HepG2 (cell line): ENCODE data around the gene SLC25A25. TPM values are rescaled to one million over a fixed set of nuclear protein-coding genes. Genes with fewer than 3 reads are reported as not detected.
A peak's percentile ranks its signal among the peaks of the same experiment; 100 is the strongest.

Experiments
- ATM ChIP-seq: fragments of 450-650 bp; IDR thresholded peaks from 2 replicates; pipeline ENCODE4 v1.7.1; 2017; ENCODE audit warnings: mild to moderate bottlenecking, borderline replicate concordance
- CENPBD1 ChIP-seq: sonication (generic); formaldehyde crosslinking; IDR thresholded peaks from 2 replicates; pipeline ENCODE4 v1.8.0; 2022; ENCODE audit warnings: missing genetic modification reagents, low read depth, mild to moderate bottlenecking, borderline replicate concordance
- GATAD1 ChIP-seq: IDR thresholded peaks from 2 replicates; pipeline ENCODE4 v1.6.1; 2016; ENCODE audit warnings: missing genetic modification reagents, missing compliant biosample characterization
- HCFC1 ChIP-seq: fragments of 150-350 bp; IDR thresholded peaks from 2 replicates; pipeline ENCODE4 v1.6.1; 2014; ENCODE audit warnings: low read depth, low read length
- HIC2 ChIP-seq: sonication (generic); formaldehyde crosslinking; IDR thresholded peaks from 2 replicates; pipeline ENCODE4 v1.9.0; 2022; ENCODE audit warnings: low read depth, missing genetic modification reagents
- HNRNPUL1 ChIP-seq: fragments of 200-400 bp; formaldehyde crosslinking; IDR thresholded peaks from 2 replicates; pipeline ENCODE4 v1.6.1; 2017; ENCODE audit warnings: low read depth, mild to moderate bottlenecking, low read length, moderate library complexity
- JUNB ChIP-seq: sonication (generic); formaldehyde crosslinking; IDR thresholded peaks from 2 replicates; pipeline ENCODE4 v1.8.0; 2022; ENCODE audit warnings: missing genetic modification reagents, mild to moderate bottlenecking, borderline replicate concordance
- KAT7 ChIP-seq: IDR thresholded peaks from 2 replicates; pipeline ENCODE4 v1.6.1; 2018; ENCODE audit warnings: borderline replicate concordance, missing compliant biosample characterization
- PAF1 ChIP-seq: IDR thresholded peaks from 2 replicates; pipeline ENCODE4 v1.6.1; 2016; ENCODE audit warnings: missing genetic modification reagents, missing compliant biosample characterization
- ZBED4 ChIP-seq: sonication (generic); formaldehyde crosslinking; IDR thresholded peaks from 2 replicates; pipeline ENCODE4 v1.4.0; 2020; ENCODE audit warnings: missing genetic modification reagents, borderline replicate concordance
- ZGPAT ChIP-seq: IDR thresholded peaks from 2 replicates; pipeline ENCODE4 v1.6.1; 2016; ENCODE audit warnings: mild to moderate bottlenecking
- ZNF160 ChIP-seq: sonication (generic); formaldehyde crosslinking; IDR thresholded peaks from 2 replicates; pipeline ENCODE4 v1.8.0; 2022; ENCODE audit warnings: mild to moderate bottlenecking, inconsistent platforms, missing genetic modification reagents
- ZNF205 ChIP-seq: IDR thresholded peaks from 2 replicates; pipeline ENCODE4 v1.6.1; 2018; ENCODE audit warnings: missing biosample characterization, missing genetic modification reagents
- ZNF235 ChIP-seq: sonication (generic); formaldehyde crosslinking; IDR thresholded peaks from 2 replicates; pipeline ENCODE4 v1.8.1; 2023; ENCODE audit warnings: mild to moderate bottlenecking, missing genetic modification reagents, borderline replicate concordance
- ZNF615 ChIP-seq: sonication (generic); formaldehyde crosslinking; IDR thresholded peaks from 2 replicates; pipeline ENCODE4 v1.5.0; 2020; ENCODE audit warnings: mild to moderate bottlenecking, missing genetic modification reagents, borderline replicate concordance
- ZNF710 ChIP-seq: sonication (generic); formaldehyde crosslinking; IDR thresholded peaks from 2 replicates; pipeline ENCODE4 v1.5.0; 2020; ENCODE audit warnings: mild to moderate bottlenecking, missing genetic modification reagents, borderline replicate concordance
- ZNF768 ChIP-seq: sonication (generic); formaldehyde crosslinking; IDR thresholded peaks from 2 replicates; pipeline ENCODE4 v1.4.0; 2020; ENCODE audit warnings: missing genetic modification reagents
- ZNF839 ChIP-seq: sonication (generic); formaldehyde crosslinking; IDR thresholded peaks from 2 replicates; pipeline ENCODE4 v1.4.0; 2020; ENCODE audit warnings: missing genetic modification reagents, mild to moderate bottlenecking, borderline replicate concordance
- ZNF841 ChIP-seq: sonication (generic); formaldehyde crosslinking; IDR thresholded peaks from 2 replicates; pipeline ENCODE4 v1.8.1; 2023; ENCODE audit warnings: missing genetic modification reagents, borderline replicate concordance
- polyA plus RNA-seq, 8 experiments: library from polyadenylated mRNA; depleted of rRNA in 3 of 8; stranded (reverse) in 7 of 8; unstranded in 1 of 8; fragments of >200 nt; fragmentation: Illumina TruSeq in 4 of 8; extraction: Trizol in 4 of 8; gene quantifications; 2 replicates each; pipeline versions ENCODE4 v1.2.1 to v1.2.3, GENCODE V29; 2011 to 2016; ENCODE audit warnings: low read depth in 4 of 8, missing spikeins in 1 of 8, mixed read lengths in 1 of 8; ENCODE audit not compliant: insufficient read depth in 1 of 8
- total RNA-seq, 5 experiments: library from RNA; depleted of rRNA; stranded (reverse); fragments of >200 nt; fragmentation: Illumina TruSeq; extraction: Trizol; gene quantifications; 2 replicates each; pipeline ENCODE4 v1.2.3, GENCODE V29; 2016; ENCODE audit warnings: low read depth in 1 of 5

SLC25A25 gene
- total and polyA plus RNA-seq, 2 of the 13 experiments (the other 11 are each of a cell fraction or from before 2014, with no cell fraction given), result 10.5 to 24.8 TPM

GRCh38 chr9:128127990-128128835, 60.2 kb downstream of the SLC25A25 start (continued):
- TF ChIP-seq ZBED4 (CRISPR knock-in tag) (0 out of 2 replicates have a peak, but pooled peaks have one; percentile 63), JUNB (CRISPR knock-in tag) (no peak), ZNF205 (CRISPR knock-in tag) (no peak), ZNF710 (CRISPR knock-in tag) (peak; percentile 72; the same call in 1 of the 2 replicates), ZNF839 (CRISPR knock-in tag) (0 out of 2 replicates have a peak, but pooled peaks have one; percentile 59), ZNF768 (CRISPR knock-in tag) (peak; percentile 57; the same call in 1 of the 2 replicates), HIC2 (CRISPR knock-in tag) (no peak), CENPBD1 (no peak; the same call in 1 of the 2 replicates), HCFC1 (peak; percentile 9; the same call in 1 of the 2 replicates), ZNF235 (CRISPR knock-in tag) (no peak; the same call in 1 of the 2 replicates), ZGPAT (CRISPR knock-in tag) (peak; percentile 75), ATM (no peak), KAT7 (CRISPR knock-in tag) (peak; percentile 70; the same call in 1 of the 2 replicates), GATAD1 (CRISPR knock-in tag) (peak; percentile 74), HNRNPUL1 (no peak), ZNF160 (CRISPR knock-in tag) (peak; percentile 37; the same call in 1 of the 2 replicates), PAF1 (CRISPR knock-in tag) (no peak), ZNF841 (CRISPR knock-in tag) (no peak), ZNF615 (CRISPR knock-in tag) (no peak)
